ENCODE results near the gene POLK.
"Not testable (repeated sequence)": the region's sequence is repeated elsewhere in the genome, so short reads cannot be mapped to it uniquely, and the experiment has no call there.

GRCh38 chr5:75533716-75534115 is 22.0 kb downstream of the POLK start:
- not testable (repeated sequence) for TF ChIP-seq YY1 (IDR thresholded peaks at IDR 0.05; ENCODE audit: insufficient read depth, insufficient read length); ZNF274 (IDR thresholded peaks at IDR 0.05; ENCODE audit: low read depth, low read length)

All from NT2/D1 (cell line).